OCI-LY3 (cell line): ENCODE results near the gene GNG14.

ENCODE experiments used
- CTCF ChIP-seq: fragments of 200-600, 300-600 bp; sonication (generic); IDR thresholded peaks from 2 replicates; pipeline ENCODE4 v1.5.1; 2014; ENCODE audit warnings: antibody characterized with exemption, low read length, low read depth
- EZH2phosphoT487 ChIP-seq: fragments of 200-600 bp; shearing (Covaris generic); IDR thresholded peaks from 2 replicates; pipeline ENCODE4 v1.6.1; 2018; ENCODE audit warnings: antibody characterized with exemption, mixed run types, low read depth

GRCh38 chr19:12723641-12724426 lies 36.0 kb downstream of the GNG14 start, which contains the start of gene TNPO2:
- no peak for TF ChIP-seq CTCF
- TF ChIP-seq EZH2phosphoT487 = no peak
